Heart left ventricle (tissue), 16 donors: ENCODE results near the gene GGA2. TPM values are rescaled to one million over a fixed set of nuclear protein-coding genes. Genes with fewer than 3 reads are reported as not detected.
A peak's percentile ranks its signal among the peaks of the same experiment; 100 is the strongest.

Experiments
- ATAC-seq, 4 donors: fragments of 200-7000 bp; cut with Tn5 transposase; one replicate each; pipeline ENCODE4 v1.9.1; 2020 to 2022; ENCODE audit warnings: moderate library complexity in 4 of 4, mild to moderate bottlenecking in 3 of 4, moderate number of reproducible peaks in 1 of 4
- DNase-seq, 5 donors: peaks; one replicate each; pipeline ENCODE4 v3.0.0-alpha.2; 2020
- H3K27ac ChIP-seq, 12 donors: fragments of 200-600 bp; sonication (generic) in 4 of 12; one replicate each; pipeline versions ENCODE4 v1.5.0 to v1.8.0; 2016 to 2022; ENCODE audit warnings: mild to moderate bottlenecking in 2 of 12
- H3K27me3 ChIP-seq, 9 donors: fragments of 200-600 bp; sonication (generic) in 2 of 9; one replicate each; pipeline versions ENCODE4 v1.5.1 to v1.8.0; 2016 to 2022; ENCODE audit warnings: mild to moderate bottlenecking in 3 of 9
- H3K36me3 ChIP-seq, 9 donors: fragments of 200-600 bp; sonication (generic) in 2 of 9; one replicate each; pipeline versions ENCODE4 v1.5.0 to v1.8.0; 2018 to 2022; ENCODE audit warnings: mild to moderate bottlenecking in 2 of 9
- H3K4me1 ChIP-seq, 12 donors: fragments of 200-600 bp; sonication (generic) in 4 of 12; one replicate each; pipeline versions ENCODE4 v1.5.0 to v1.8.0; 2016 to 2022; ENCODE audit warnings: mild to moderate bottlenecking in 3 of 12
- H3K4me3 ChIP-seq, 12 donors: fragments of 200-600 bp; sonication (generic) in 4 of 12; one replicate each; pipeline versions ENCODE4 v1.5.0 to v1.8.0; 2017 to 2022; ENCODE audit warnings: mild to moderate bottlenecking in 9 of 12, moderate library complexity in 4 of 12
- H3K9me3 ChIP-seq, 12 donors: fragments of 200-600 bp; sonication (generic) in 4 of 12; one replicate each; pipeline versions ENCODE4 v1.5.0 to v1.8.0; 2016 to 2022; ENCODE audit warnings: mild to moderate bottlenecking in 1 of 12
- POLR2A ChIP-seq, 2 donors: fragments of 450-650 bp; IDR thresholded peaks; one replicate each; pipeline ENCODE4 v1.6.1; 2017; ENCODE audit warnings: antibody characterized with exemption in 2 of 2, mild to moderate bottlenecking in 2 of 2, moderate library complexity in 2 of 2
- WGBS, 4 donors: extraction: QIAGEN DNeasy Blood & Tissue Kit in 2 of 4; methylation state at CpG; one replicate each; pipeline versions ENCODE4 v1.1.5 to v1.1.7; 2013 to 2018; 5-methylcytosine and 5-hydroxymethylcytosine counted together
- intact Hi-C, 10 donors: fragments of 100-400 bp; cut with DNase I; formaldehyde crosslinking; loops; one replicate each; pipeline versions ENCODE4 v1.11.1 to v1.14.2; 2022
- long read RNA-seq, 3 donors: library from polyadenylated mRNA; unstranded; transcript quantifications; one replicate each; pipeline ENCODE4 v2.0.0, GENCODE V29; 2020 to 2021
- polyA plus RNA-seq, 2 donors: library from polyadenylated mRNA; stranded (reverse); fragments of 200-250 nt; gene quantifications; one replicate each; pipeline ENCODE4 v1.2.3, GENCODE V29; 2013
- total RNA-seq, 9 donors: library from RNA; depleted of rRNA in 2 of 9; stranded (reverse); fragments of >200 nt in 2 of 9; fragmentation: NEBNext Ultra II Directional in 3 of 9; extraction: Animal tissue kit (Norgen Biotek cat#: 25700) in 3 of 9; gene quantifications; one replicate each; pipeline versions ENCODE4 v1.1.0 to v1.2.4, GENCODE V29; 2016 to 2023
- TF ChIP-seq, protein P1 (sequence below), 12 donors: fragments of 200-600 bp; sonication (generic) in 4 of 12; IDR thresholded peaks; one replicate each; pipeline versions ENCODE4 v1.5.0 to v1.8.0; 2018 to 2022; ENCODE audit warnings: antibody characterized with exemption in 12 of 12, mild to moderate bottlenecking in 5 of 12
- donor health status: ischemic (EF 13 %, LVEDD 7.1; RV severe dilation, severe dysfunction).
- donor health status: healthy with polysubstance abuse.
- donor health status: DM: no; HTN: yes; CAD: no.
- donor health status: DM: no; HTN: no; CAD: no.
- donor health status: ischemic (EF 25% LVEDD 6.9; RV normal size, moderate dysfunction).
- donor health status: ischemic (EF 25% LVEDD 5.7; RV mildly dilated, moderate dysfunction).
- donor health status: healthy.
- donor health status: DM: yes; HTN: yes; CAD: no.
- donor health status: ischemic (EF 35%, LVEDD 5.7; RV mildly dilated, moderate dysfunction).
- donor health status: nonischemic (EF 11% LVEDD 7.7; RV severe dilation, severe dysfunction).
- donor health status: DM: yes; HTN: yes; CAD: no.
- donor health status: PGD.
- donor health status: ischemic (EF 29% LVEDD 5.4; RV normal size, mild dysfunction).
- donor health status: nonischemic (EF 23%, LVEDD 6.1; RV moderate dilation, normal function).

Gene GGA2, protein sequence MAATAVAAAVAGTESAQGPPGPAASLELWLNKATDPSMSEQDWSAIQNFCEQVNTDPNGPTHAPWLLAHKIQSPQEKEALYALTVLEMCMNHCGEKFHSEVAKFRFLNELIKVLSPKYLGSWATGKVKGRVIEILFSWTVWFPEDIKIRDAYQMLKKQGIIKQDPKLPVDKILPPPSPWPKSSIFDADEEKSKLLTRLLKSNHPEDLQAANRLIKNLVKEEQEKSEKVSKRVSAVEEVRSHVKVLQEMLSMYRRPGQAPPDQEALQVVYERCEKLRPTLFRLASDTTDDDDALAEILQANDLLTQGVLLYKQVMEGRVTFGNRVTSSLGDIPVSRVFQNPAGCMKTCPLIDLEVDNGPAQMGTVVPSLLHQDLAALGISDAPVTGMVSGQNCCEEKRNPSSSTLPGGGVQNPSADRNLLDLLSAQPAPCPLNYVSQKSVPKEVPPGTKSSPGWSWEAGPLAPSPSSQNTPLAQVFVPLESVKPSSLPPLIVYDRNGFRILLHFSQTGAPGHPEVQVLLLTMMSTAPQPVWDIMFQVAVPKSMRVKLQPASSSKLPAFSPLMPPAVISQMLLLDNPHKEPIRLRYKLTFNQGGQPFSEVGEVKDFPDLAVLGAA
- total RNA-seq (10 to 100 TPM; 30.8 to 73.8 (median 47.5) TPM), polyA plus RNA-seq (10 to 100 TPM; 17.9 to 20.0 TPM)
- long read RNA-seq, donor 1, full-length matches to known transcripts, result 31 of 64 reads
- long read RNA-seq, donor 1, partial matches to known transcripts, result 23 of 64 reads
- long read RNA-seq, donor 1, other reads (novel, unspliced or antisense), result 10 of 64 reads
- long read RNA-seq, donor 2, full-length matches to known transcripts, result 56 of 77 reads
- long read RNA-seq, donor 2, partial matches to known transcripts, result 9 of 77 reads
- long read RNA-seq, donor 2, other reads (novel, unspliced or antisense), result 12 of 77 reads
- long read RNA-seq, donor 3, full-length matches to known transcripts, result 37 of 46 reads
- long read RNA-seq, donor 3, partial matches to known transcripts, result 4 of 46 reads
- long read RNA-seq, donor 3, other reads (novel, unspliced or antisense), result 5 of 46 reads

DNA sequence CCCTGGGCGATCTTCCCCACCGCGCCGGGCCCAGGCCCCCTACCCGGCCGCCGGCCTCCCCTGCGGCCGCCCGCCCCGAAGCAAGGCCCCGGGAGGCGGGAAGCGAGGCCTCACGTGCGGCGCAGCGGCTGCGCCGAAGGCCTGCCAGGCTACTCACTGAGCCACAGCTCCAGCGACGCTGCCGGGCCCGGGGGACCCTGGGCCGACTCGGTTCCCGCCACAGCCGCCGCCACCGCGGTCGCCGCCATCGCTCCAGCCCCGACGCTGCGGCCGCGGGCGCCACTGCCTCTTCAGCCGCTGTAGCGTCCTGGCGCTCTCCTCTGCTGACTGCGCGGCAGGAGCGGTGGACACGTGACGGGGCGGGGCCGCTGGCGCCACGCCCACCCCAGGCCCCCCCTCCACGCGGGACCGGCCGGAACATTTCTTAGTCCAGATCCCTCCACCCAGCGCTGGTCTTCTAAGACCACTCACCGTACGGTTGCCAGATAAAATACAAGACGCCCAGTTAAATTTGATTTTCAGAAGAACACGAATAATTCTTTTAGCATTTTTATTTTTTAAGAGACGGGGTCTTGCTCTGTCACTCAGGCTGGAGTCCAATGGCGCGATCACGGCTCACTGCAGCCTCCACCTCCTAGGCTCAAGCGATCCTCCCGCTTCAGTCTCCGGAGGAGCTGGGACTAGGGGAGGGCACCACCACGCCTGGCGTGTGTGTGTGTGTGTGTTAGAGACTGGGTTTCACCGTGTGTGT lies at the start of gene GGA2:
Gene GGA2, minus strand, starts transcription at position 331 of the 751 bp plus-strand sequence. Its CDS starts 83 bp downstream, at position 248.
- TF ChIP-seq POLR2A (IDR thresholded peaks at IDR 0.05), result peak; percentile 74 to 93
- TF ChIP-seq, protein P1, sequence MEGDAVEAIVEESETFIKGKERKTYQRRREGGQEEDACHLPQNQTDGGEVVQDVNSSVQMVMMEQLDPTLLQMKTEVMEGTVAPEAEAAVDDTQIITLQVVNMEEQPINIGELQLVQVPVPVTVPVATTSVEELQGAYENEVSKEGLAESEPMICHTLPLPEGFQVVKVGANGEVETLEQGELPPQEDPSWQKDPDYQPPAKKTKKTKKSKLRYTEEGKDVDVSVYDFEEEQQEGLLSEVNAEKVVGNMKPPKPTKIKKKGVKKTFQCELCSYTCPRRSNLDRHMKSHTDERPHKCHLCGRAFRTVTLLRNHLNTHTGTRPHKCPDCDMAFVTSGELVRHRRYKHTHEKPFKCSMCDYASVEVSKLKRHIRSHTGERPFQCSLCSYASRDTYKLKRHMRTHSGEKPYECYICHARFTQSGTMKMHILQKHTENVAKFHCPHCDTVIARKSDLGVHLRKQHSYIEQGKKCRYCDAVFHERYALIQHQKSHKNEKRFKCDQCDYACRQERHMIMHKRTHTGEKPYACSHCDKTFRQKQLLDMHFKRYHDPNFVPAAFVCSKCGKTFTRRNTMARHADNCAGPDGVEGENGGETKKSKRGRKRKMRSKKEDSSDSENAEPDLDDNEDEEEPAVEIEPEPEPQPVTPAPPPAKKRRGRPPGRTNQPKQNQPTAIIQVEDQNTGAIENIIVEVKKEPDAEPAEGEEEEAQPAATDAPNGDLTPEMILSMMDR (IDR thresholded peaks at IDR 0.05), result peak in 4 of 12 donors; percentile 9 to 31 (median 20)
- no peaks in the 10 kb centered on the region for H3K27me3 ChIP-seq
- H3K36me3 ChIP-seq, result peaks cover 0 to 11% (median 0%) of the 10 kb centered on the region in 9 donors
- no peaks in the 10 kb centered on the region for H3K9me3 ChIP-seq
- ATAC-seq, result peak; percentile 89 to 95 (median 93)
- DNase-seq, result peak; percentile 86 to 92 (median 89)
- peak within 1 kb of the TSS; percentile 65 to 98 (median 78) for H3K4me3 ChIP-seq
- intact Hi-C loops, result loop anchor here in 3 of 10 donors (5.0 to 10.0 kb wide), 2 partner anchors 47 to 56 kb away; partner anchors contain the start of genes EARS2 (in 2 of the 3), UBFD1 (in 2 of the 3) and COG7 (in 1 of the 3)
- peaks cover 0 to 40% (median 12%) of the 10 kb centered on the region in 12 donors for H3K4me1 ChIP-seq
- peak within 1 kb of the TSS; percentile 27 to 92 (median 85) for H3K27ac ChIP-seq
- 1 to 9% (median 4%) methylated on average over 22 to 71 of the region's 71 CpGs for WGBS, 4 donors

DNA sequence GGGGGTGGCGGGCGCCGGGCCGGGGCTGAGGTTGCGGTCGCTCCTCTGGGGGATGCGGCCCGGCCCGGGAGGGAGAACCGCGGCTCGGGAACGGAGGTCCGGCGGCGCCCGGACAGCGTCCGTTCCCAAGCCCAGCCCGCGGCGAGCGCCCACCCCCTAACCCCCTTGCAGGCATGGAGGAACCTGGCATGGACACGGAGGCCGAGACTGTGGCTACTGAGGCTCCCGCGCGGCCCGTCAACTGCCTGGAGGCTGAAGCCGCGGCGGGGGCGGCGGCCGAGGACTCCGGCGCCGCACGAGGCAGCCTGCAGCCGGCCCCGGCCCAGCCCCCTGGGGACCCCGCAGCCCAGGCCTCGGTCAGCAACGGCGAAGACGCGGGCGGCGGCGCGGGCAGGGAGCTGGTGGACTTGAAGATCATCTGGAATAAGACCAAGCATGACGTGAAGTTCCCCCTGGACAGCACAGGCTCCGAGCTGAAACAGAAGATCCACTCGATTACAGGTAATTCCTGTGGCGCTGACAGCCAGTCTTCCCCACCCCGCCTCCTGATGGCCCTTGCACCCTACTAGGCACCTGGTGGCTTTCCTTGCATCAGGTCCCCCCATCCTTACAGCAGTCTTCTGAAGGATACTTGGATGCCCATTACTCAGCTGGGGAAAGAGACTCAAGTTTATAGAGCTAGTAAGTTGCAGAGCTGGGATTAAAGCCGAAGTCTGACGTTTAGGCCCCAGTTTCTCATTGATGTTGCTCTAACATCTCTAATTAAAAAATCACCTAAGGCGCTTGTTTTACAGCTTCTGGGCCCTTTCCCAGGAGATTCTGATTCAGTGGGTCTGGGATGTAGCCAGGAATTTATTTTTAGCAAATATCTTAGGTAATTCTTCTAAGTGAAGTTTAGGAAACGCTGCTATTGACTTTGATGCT lies 47.7 kb upstream of the GGA2 start:
- DNase-seq (peak in 2 of 5 donors; percentile 43 to 55), ATAC-seq (peak in 2 of 4 donors; percentile 30 to 33)
- H3K36me3 ChIP-seq, result peaks cover 0 to 45% (median 39%) of the 10 kb centered on the region in 9 donors
- peaks cover 9 to 38% (median 25%) of the 10 kb centered on the region in 12 donors for H3K4me1 ChIP-seq
- intact Hi-C loops, result loop anchor here (1.0 to 5.0 kb wide), 8 partner anchors 38 to 106 kb away; partner anchors contain the start of genes NDUFAB1 (in 9 of the 10), GGA2 (in 2 of the 10), COG7 (in 1 of the 10) and DCTN5 (in 1 of the 10)
- WGBS, 4 donors, result 1 to 2% (median 2%) methylated on average over 26 to 60 of the region's 60 CpGs
- TF ChIP-seq, protein P1 (IDR thresholded peaks at IDR 0.05), result no peak
- TF ChIP-seq POLR2A (IDR thresholded peaks at IDR 0.05), result no peak
- peak overlapping the region; percentile 72 to 99 (median 96) for H3K4me3 ChIP-seq
- no peaks in the 10 kb centered on the region for H3K9me3 ChIP-seq
- H3K27ac ChIP-seq, result peak overlapping the region; percentile 76 to 95 (median 90)
- no peaks in the 10 kb centered on the region for H3K27me3 ChIP-seq
